Measurements from ENCODE around the gene CSRP3.

CSRP3 gene

DNA sequence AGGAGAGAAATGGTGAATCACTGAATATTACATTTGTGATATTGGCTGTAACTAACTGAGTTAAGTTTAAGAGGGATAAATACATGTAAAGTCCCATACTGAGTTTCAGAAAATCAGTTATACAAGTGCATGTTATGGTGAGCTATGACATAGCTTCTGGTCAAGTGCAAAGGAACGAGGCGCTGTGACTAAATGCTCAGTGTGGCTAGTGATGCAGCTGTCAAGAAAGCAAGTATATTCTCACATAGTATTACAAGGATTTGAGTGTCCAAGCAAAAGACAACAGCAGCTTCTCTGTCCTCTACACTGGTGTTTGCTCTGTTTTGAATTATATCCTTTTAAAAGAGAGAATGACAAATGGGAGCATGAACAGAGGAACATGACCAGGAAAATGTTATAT is 40.1 kb downstream of the CSRP3 start:
- Histone ChIP-seq H3K27ac (ENCODE audit: low read depth, low read length, poor library complexity, severe bottlenecking) (no peak overlapping the region), H3K36me3 (ENCODE audit: insufficient read depth, low read length) (peaks cover 76% of the 10 kb centered on the region), H3F3A (ENCODE audit: insufficient read depth, low read length) (no peaks in the 10 kb centered on the region), H3K4me1 (ENCODE audit: insufficient read depth, low read length, severe bottlenecking) (no peaks in the 10 kb centered on the region), H3K79me2 (ENCODE audit: insufficient read depth, low read length) (no peaks in the 10 kb centered on the region), H4K20me1 (ENCODE audit: insufficient read depth, low read length) (no peaks in the 10 kb centered on the region), H3K4me2 (ENCODE audit: low read length) (no peak overlapping the region), H3K9me2 (ENCODE audit: low read depth, low read length) (no peaks in the 10 kb centered on the region), H3K27me3 (ENCODE audit: insufficient read depth, low read length) (no peaks in the 10 kb centered on the region), H3K4me3 (ENCODE audit: low read depth, low read length, poor library complexity, severe bottlenecking) (no peak overlapping the region), H3K9ac (ENCODE audit: low read length) (no peak overlapping the region), H3K9me3 (ENCODE audit: low read length) (no peaks in the 10 kb centered on the region), H2AFZ (ENCODE audit: low read length) (no peak overlapping the region)
- TF ChIP-seq, protein P1, sequence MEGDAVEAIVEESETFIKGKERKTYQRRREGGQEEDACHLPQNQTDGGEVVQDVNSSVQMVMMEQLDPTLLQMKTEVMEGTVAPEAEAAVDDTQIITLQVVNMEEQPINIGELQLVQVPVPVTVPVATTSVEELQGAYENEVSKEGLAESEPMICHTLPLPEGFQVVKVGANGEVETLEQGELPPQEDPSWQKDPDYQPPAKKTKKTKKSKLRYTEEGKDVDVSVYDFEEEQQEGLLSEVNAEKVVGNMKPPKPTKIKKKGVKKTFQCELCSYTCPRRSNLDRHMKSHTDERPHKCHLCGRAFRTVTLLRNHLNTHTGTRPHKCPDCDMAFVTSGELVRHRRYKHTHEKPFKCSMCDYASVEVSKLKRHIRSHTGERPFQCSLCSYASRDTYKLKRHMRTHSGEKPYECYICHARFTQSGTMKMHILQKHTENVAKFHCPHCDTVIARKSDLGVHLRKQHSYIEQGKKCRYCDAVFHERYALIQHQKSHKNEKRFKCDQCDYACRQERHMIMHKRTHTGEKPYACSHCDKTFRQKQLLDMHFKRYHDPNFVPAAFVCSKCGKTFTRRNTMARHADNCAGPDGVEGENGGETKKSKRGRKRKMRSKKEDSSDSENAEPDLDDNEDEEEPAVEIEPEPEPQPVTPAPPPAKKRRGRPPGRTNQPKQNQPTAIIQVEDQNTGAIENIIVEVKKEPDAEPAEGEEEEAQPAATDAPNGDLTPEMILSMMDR (IDR thresholded peaks at IDR 0.05; ENCODE audit: low read length) = no peak
- TF ChIP-seq EZH2 (IDR thresholded peaks at IDR 0.05; ENCODE audit: borderline replicate concordance, low read length) = no peak

DNA sequence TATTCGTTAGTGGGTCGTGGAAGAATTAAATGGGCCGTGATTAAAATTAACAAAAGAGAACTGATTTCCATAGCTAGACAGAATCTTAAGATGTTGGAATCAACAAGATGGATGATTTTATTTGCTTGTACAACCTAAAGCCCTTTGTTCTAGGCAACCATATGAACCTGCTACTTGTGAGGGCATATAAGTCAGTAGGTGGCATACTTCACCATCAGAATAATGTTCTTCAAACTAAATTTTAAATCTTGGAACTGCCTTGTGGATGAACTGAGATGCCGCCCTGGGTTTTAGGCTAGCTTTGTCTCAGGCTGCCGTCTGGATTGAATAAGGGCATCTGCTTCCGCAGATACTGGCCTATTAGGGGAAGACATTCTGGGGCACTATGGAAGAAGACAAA is 40.9 kb downstream of the CSRP3 start:
- peaks cover 73% of the 10 kb centered on the region for H3K36me3 ChIP-seq (ENCODE audit: insufficient read depth, low read length)

DNA sequence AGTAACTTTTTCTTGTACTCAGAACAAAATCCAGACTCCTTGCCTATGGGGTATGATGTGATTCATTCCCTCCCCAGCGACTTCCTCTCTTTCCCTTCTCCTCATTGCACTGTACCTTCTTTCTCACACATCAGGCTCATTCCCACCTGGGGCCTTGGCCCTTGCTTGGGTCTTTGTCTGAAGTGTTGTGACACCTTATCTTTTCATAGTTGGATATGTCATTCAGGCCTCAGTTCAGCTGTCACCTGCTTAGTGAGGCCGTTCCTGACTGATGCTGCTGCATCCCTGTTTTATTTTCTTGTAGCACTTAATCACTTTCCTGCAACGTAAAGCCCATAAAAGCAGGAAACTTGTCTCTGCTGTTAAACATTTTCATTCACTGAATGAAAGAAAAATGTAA is 44.9 kb downstream of the CSRP3 start:
- Histone ChIP-seq H3F3A (ENCODE audit: insufficient read depth, low read length) (no peaks in the 10 kb centered on the region), H3K27ac (ENCODE audit: low read depth, low read length, poor library complexity, severe bottlenecking) (no peak overlapping the region), H3K4me3 (ENCODE audit: low read depth, low read length, poor library complexity, severe bottlenecking) (no peak overlapping the region), H3K4me1 (ENCODE audit: insufficient read depth, low read length, severe bottlenecking) (no peaks in the 10 kb centered on the region), H3K79me2 (ENCODE audit: insufficient read depth, low read length) (no peaks in the 10 kb centered on the region), H3K27me3 (ENCODE audit: insufficient read depth, low read length) (no peaks in the 10 kb centered on the region), H3K9ac (ENCODE audit: low read length) (no peak overlapping the region), H3K4me2 (ENCODE audit: low read length) (no peak overlapping the region), H4K20me1 (ENCODE audit: insufficient read depth, low read length) (no peaks in the 10 kb centered on the region), H3K9me3 (ENCODE audit: low read length) (no peaks in the 10 kb centered on the region), H2AFZ (ENCODE audit: low read length) (no peak overlapping the region), H3K9me2 (ENCODE audit: low read depth, low read length) (no peaks in the 10 kb centered on the region), H3K36me3 (ENCODE audit: insufficient read depth, low read length) (peaks cover 65% of the 10 kb centered on the region)
- TF ChIP-seq, protein P1 (IDR thresholded peaks at IDR 0.05; ENCODE audit: low read length) = no peak

More for the DNA sequence above, 40.9 kb downstream of the CSRP3 start:
- Histone ChIP-seq H3K4me3 (ENCODE audit: low read depth, low read length, poor library complexity, severe bottlenecking) (no peak overlapping the region), H3K79me2 (ENCODE audit: insufficient read depth, low read length) (no peaks in the 10 kb centered on the region), H2AFZ (ENCODE audit: low read length) (no peak overlapping the region), H3K9me3 (ENCODE audit: low read length) (no peaks in the 10 kb centered on the region), H3F3A (ENCODE audit: insufficient read depth, low read length) (no peaks in the 10 kb centered on the region), H3K9ac (ENCODE audit: low read length) (no peak overlapping the region), H3K9me2 (ENCODE audit: low read depth, low read length) (no peaks in the 10 kb centered on the region), H3K4me1 (ENCODE audit: insufficient read depth, low read length, severe bottlenecking) (no peaks in the 10 kb centered on the region), H3K4me2 (ENCODE audit: low read length) (no peak overlapping the region), H3K27me3 (ENCODE audit: insufficient read depth, low read length) (no peaks in the 10 kb centered on the region), H3K27ac (ENCODE audit: low read depth, low read length, poor library complexity, severe bottlenecking) (no peak overlapping the region), H4K20me1 (ENCODE audit: insufficient read depth, low read length) (no peaks in the 10 kb centered on the region)
- TF ChIP-seq, protein P1 (IDR thresholded peaks at IDR 0.05; ENCODE audit: low read length) = no peak
- no peak for TF ChIP-seq EZH2 (IDR thresholded peaks at IDR 0.05; ENCODE audit: borderline replicate concordance, low read length)

All from OCI-LY1 (cell line).